ENCODE data around the gene STRN. TPM values are rescaled to one million over a fixed set of nuclear protein-coding genes. Genes with fewer than 3 reads are reported as not detected.
"Not testable (repeated sequence)": the region's sequence is repeated elsewhere in the genome, so short reads cannot be mapped to it uniquely, and the experiment has no call there.

STRN gene
- total RNA-seq, 1 donor from 2014 or later = 19.6 TPM

GRCh38 chr2:36839976-36840617, 126.2 kb downstream of the STRN start:
- no peak for DNase-seq (ENCODE audit: low read depth, low spot score)

GRCh38 chr2:36834731-36835524, 131.4 kb downstream of the STRN start:
- no peak for DNase-seq (ENCODE audit: low read depth, low spot score)

- DNase-seq (ENCODE audit: low read depth, low spot score) = no peak
These were observed 132.1 kb downstream of the STRN start for GRCh38 chr2:36834203-36834602.

- no peak for DNase-seq (ENCODE audit: low read depth, low spot score)
These were observed 135.2 kb downstream of the STRN start for GRCh38 chr2:36831185-36831584.

GRCh38 chr2:36824683-36825082, 141.7 kb downstream of the STRN start:
- DNase-seq (ENCODE audit: low read depth, low spot score) = not testable (repeated sequence)

GRCh38 chr2:36824273-36824672, 142.1 kb downstream of the STRN start:
- no peak for DNase-seq (ENCODE audit: low read depth, low spot score)

GRCh38 chr2:36823862-36824261, 142.5 kb downstream of the STRN start:
- DNase-seq (ENCODE audit: low read depth, low spot score) = no peak

GRCh38 chr2:36820942-36821605, 145.3 kb downstream of the STRN start:
- DNase-seq (ENCODE audit: low read depth, low spot score) = no peak

- DNase-seq (ENCODE audit: low read depth, low spot score) = no peak
These were observed 147.1 kb downstream of the STRN start for GRCh38 chr2:36819095-36819711.

GRCh38 chr2:36818542-36818941, 147.8 kb downstream of the STRN start:
- DNase-seq (ENCODE audit: low read depth, low spot score) = no peak

- no peak for DNase-seq (ENCODE audit: low read depth, low spot score)
These were observed 154.1 kb downstream of the STRN start for GRCh38 chr2:36812196-36812595.

GRCh38 chr2:36811071-36811470, 155.3 kb downstream of the STRN start:
- DNase-seq (ENCODE audit: low read depth, low spot score) = no peak

GRCh38 chr2:36809069-36809445, 157.3 kb downstream of the STRN start:
- no peak for DNase-seq (ENCODE audit: low read depth, low spot score)

- no peak for DNase-seq (ENCODE audit: low read depth, low spot score)
These were observed 157.8 kb downstream of the STRN start for GRCh38 chr2:36808386-36809068.

GRCh38 chr2:36807223-36807886, 159.0 kb downstream of the STRN start:
- DNase-seq (ENCODE audit: low read depth, low spot score) = no peak

GRCh38 chr2:36805635-36806224, 160.6 kb downstream of the STRN start:
- no peak for DNase-seq (ENCODE audit: low read depth, low spot score)

GRCh38 chr2:36802952-36803351, 163.4 kb downstream of the STRN start:
- no peak for DNase-seq (ENCODE audit: low read depth, low spot score)

- DNase-seq (ENCODE audit: low read depth, low spot score) = no peak
These were observed 165.2 kb downstream of the STRN start for GRCh38 chr2:36801088-36801487.

GRCh38 chr2:36800381-36800780, 166.0 kb downstream of the STRN start:
- no peak for DNase-seq (ENCODE audit: low read depth, low spot score)

- no peak for DNase-seq (ENCODE audit: low read depth, low spot score)
These were observed 167.6 kb downstream of the STRN start for GRCh38 chr2:36798724-36799123.

All from pulmonary artery endothelial cell (primary cell).